Left ventricle myocardium inferior (tissue), 1 donor: Measurements from ENCODE around the gene KRTAP5-8. TPM values are rescaled to one million over a fixed set of nuclear protein-coding genes. Genes with fewer than 3 reads are reported as not detected.
A peak's percentile ranks its signal among the peaks of the same experiment; 100 is the strongest.

Experiments used
- DNase-seq: peaks from one replicate; pipeline ENCODE4 v3.0.0-alpha.2; 2020
- H3K27ac ChIP-seq: fragments of 200-600 bp; replicated peaks from 2 replicates; pipeline ENCODE4 v1.8.0; 2021
- H3K27me3 ChIP-seq: fragments of 200-600 bp; 2 replicates; pipeline ENCODE4 v1.8.0; 2021; ENCODE audit warnings: low read depth
- H3K36me3 ChIP-seq: fragments of 200-600 bp; 2 replicates; pipeline ENCODE4 v1.8.0; 2021
- H3K4me1 ChIP-seq: fragments of 200-600 bp; 2 replicates; pipeline ENCODE4 v1.8.0; 2021
- H3K4me3 ChIP-seq: fragments of 200-600 bp; 2 replicates; pipeline ENCODE4 v1.8.0; 2021; ENCODE audit warnings: mild to moderate bottlenecking, moderate library complexity
- H3K9me3 ChIP-seq: fragments of 200-600 bp; replicated peaks from 2 replicates; pipeline ENCODE4 v1.8.0; 2021
- intact Hi-C: fragments of 100-400 bp; cut with micrococcal nuclease; formaldehyde crosslinking; loops from one replicate; pipeline ENCODE4 v1.11.0; 2022
- total RNA-seq: library from RNA; stranded (reverse); fragmentation: NEBNext Ultra II Directional; extraction: Animal tissue kit (Norgen Biotek cat#: 25700); gene quantifications from one replicate; pipeline ENCODE4 v1.2.1, GENCODE V29; 2021
- TF ChIP-seq, protein P1 (sequence below): fragments of 200-600 bp; IDR thresholded peaks from 2 replicates; pipeline ENCODE4 v1.8.0; 2021; ENCODE audit warnings: antibody characterized with exemption, mild to moderate bottlenecking, borderline replicate concordance
- donor health status: DM: no; HTN: yes; CAD: no; lungs with severe emphysema.

KRTAP5-8 gene
- total RNA-seq, 1 donor from 2014 or later: not detected

DNA sequence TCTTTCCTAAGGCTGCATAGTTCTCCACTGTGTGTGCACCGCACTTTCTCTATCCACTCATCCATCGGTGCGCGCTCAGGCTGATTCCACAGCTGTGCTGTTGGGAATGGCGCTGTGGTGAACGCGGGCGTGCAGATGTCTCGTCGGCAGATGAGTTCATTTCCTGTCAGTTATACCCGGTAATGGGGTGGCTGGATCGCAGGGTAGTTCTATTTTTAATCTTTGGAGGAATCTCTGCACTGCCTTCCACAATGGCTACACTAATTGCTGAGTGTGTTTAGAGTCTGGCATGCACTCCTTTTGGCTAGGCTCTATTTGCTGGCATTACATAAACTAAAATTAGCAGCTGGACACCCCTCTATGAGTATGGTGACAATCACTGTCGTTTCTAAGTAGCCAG lies 38.7 kb upstream of the KRTAP5-8 start:
- Histone ChIP-seq H3K36me3 (peaks cover 76% of the 10 kb centered on the region), H3K4me3 (no peak overlapping the region), H3K27ac (no peak overlapping the region), H3K27me3 (no peaks in the 10 kb centered on the region), H3K9me3 (no peaks in the 10 kb centered on the region), H3K4me1 (peaks cover 20% of the 10 kb centered on the region)
- TF ChIP-seq, protein P1, sequence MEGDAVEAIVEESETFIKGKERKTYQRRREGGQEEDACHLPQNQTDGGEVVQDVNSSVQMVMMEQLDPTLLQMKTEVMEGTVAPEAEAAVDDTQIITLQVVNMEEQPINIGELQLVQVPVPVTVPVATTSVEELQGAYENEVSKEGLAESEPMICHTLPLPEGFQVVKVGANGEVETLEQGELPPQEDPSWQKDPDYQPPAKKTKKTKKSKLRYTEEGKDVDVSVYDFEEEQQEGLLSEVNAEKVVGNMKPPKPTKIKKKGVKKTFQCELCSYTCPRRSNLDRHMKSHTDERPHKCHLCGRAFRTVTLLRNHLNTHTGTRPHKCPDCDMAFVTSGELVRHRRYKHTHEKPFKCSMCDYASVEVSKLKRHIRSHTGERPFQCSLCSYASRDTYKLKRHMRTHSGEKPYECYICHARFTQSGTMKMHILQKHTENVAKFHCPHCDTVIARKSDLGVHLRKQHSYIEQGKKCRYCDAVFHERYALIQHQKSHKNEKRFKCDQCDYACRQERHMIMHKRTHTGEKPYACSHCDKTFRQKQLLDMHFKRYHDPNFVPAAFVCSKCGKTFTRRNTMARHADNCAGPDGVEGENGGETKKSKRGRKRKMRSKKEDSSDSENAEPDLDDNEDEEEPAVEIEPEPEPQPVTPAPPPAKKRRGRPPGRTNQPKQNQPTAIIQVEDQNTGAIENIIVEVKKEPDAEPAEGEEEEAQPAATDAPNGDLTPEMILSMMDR: no peak
- no peak for DNase-seq
- intact Hi-C loops: no loop called here

DNA sequence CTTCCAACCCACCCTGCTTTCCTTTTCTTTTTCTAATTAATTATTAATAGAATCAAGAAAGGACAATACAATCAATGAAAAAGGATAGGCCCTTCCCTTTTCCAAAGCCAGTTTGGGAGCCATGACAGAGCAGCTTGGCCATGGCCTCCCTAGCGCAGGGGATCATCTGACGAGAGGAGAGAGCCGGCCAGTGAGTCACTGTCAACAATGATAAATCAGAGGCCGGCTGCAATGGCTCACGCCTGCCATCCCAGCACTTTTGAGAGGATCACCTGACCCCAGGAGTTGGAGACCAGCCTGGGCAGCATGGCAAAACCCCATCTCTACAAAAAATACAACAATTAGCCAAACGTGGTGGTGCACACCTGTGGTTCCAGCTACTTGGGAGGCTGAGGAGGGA lies 38.3 kb upstream of the KRTAP5-8 start:
- DNase-seq: no peak
- TF ChIP-seq, protein P1: no peak
- Histone ChIP-seq H3K27ac (no peak overlapping the region), H3K27me3 (no peaks in the 10 kb centered on the region), H3K4me1 (peaks cover 23% of the 10 kb centered on the region), H3K36me3 (peaks cover 72% of the 10 kb centered on the region), H3K4me3 (no peak overlapping the region), H3K9me3 (no peaks in the 10 kb centered on the region)
- intact Hi-C loops: no loop called here

DNA sequence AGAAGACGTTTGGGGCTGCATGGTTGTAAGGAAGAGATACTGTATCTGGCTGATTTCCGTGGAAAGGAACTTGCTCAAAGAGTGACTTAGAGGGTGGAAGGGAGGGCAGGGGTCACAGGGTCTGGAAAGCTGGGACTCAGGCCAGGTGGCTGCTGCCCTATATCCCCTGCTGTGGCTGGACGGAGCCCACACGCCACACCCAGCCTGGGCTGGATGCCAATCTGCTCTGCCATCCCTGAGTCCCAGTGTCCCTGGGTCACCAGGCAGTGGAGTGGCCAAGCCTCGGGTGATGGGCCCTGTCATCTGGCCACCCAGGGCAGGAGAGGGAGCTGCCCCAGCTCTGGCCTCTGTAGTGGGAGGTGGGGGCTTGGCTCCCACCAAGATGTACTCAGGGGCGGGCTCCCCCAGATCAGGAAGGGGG lies 37.2 kb upstream of the KRTAP5-8 start:
- Histone ChIP-seq H3K9me3 (no peaks in the 10 kb centered on the region), H3K36me3 (peaks cover 63% of the 10 kb centered on the region), H3K4me3 (no peak overlapping the region), H3K27ac (no peak overlapping the region), H3K27me3 (no peaks in the 10 kb centered on the region), H3K4me1 (peaks cover 25% of the 10 kb centered on the region)
- peak; percentile 36 for DNase-seq
- TF ChIP-seq, protein P1: no peak
- intact Hi-C loops: no loop called here

DNA sequence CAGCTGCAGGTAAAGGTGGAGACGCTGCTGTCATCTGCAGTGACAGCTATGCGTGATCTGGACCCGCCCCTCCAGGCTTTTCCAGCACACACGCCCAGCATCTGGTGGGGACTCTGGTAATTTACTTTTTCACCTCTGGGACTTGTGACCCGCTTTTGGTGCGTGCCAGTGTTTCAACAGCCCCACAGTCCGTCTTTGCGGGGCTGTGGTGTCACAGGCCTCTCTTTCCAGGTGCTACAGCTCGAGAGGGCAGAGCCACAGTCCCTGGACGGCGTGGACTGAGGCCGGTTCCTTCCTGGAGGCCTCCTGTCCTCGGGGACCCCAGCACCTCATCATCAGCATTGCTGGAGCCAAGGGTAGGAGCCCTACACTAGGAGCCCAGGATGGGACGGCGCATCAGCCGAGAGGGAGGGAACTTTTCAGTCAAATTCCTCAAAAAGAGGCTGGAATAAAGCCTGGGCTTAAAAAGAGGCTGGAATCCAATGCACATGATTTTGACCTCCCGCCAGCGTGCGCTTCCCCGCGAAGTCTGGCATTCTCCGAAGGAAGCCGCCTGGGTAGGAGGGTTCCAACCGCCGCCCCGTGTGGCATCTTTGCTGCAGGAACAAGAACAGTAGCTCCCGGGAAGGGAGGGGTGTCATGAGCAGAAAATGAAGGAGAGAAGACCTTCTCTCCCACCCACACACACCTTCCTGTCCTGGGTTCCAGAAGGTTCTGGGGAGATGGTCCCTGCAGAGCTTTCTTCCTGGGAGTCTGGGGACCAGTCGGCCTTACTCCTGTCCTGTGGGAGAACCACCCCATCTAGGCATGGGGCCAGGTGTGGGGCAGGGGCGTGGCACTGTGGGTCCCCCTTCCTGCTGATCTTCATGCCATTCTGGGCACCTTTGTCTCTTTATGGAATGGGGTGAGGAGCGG lies 36.5 kb upstream of the KRTAP5-8 start:
- peaks cover 25% of the 10 kb centered on the region for H3K4me1 ChIP-seq
- no peak overlapping the region for H3K4me3 ChIP-seq
- intact Hi-C loops: no loop called here
- H3K9me3 ChIP-seq: no peaks in the 10 kb centered on the region
- TF ChIP-seq, protein P1: no peak
- H3K27me3 ChIP-seq: no peaks in the 10 kb centered on the region
- peaks cover 63% of the 10 kb centered on the region for H3K36me3 ChIP-seq
- no peak overlapping the region for H3K27ac ChIP-seq
- DNase-seq: no peak

DNA sequence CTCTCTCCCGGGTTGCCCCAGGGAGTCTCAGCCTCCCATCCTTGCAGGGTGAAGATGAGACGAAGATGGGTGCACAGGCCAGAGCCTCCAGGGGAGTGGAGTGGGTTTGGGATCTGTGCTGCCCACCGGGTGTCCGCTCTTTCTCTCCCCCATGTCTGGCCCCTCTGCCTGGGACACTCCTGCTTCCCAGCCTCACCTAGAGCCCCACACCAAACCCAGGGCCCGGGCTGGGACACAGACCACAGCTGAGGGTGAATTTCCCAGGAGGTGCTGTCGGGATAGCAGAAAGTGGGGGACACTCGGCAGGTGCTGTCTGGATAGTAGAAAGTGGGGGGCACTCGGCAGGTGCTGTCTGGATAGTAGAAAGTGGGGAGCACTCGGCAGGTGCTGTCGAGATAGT lies 35.8 kb upstream of the KRTAP5-8 start:
- Histone ChIP-seq H3K27ac (no peak overlapping the region), H3K27me3 (no peaks in the 10 kb centered on the region), H3K4me1 (peaks cover 25% of the 10 kb centered on the region), H3K4me3 (no peak overlapping the region), H3K36me3 (peaks cover 61% of the 10 kb centered on the region), H3K9me3 (peaks cover 1% of the 10 kb centered on the region)
- intact Hi-C loops: no loop called here
- TF ChIP-seq, protein P1: no peak
- no peak for DNase-seq
